Measurements from ENCODE around the gene FBXW8.

DNA sequence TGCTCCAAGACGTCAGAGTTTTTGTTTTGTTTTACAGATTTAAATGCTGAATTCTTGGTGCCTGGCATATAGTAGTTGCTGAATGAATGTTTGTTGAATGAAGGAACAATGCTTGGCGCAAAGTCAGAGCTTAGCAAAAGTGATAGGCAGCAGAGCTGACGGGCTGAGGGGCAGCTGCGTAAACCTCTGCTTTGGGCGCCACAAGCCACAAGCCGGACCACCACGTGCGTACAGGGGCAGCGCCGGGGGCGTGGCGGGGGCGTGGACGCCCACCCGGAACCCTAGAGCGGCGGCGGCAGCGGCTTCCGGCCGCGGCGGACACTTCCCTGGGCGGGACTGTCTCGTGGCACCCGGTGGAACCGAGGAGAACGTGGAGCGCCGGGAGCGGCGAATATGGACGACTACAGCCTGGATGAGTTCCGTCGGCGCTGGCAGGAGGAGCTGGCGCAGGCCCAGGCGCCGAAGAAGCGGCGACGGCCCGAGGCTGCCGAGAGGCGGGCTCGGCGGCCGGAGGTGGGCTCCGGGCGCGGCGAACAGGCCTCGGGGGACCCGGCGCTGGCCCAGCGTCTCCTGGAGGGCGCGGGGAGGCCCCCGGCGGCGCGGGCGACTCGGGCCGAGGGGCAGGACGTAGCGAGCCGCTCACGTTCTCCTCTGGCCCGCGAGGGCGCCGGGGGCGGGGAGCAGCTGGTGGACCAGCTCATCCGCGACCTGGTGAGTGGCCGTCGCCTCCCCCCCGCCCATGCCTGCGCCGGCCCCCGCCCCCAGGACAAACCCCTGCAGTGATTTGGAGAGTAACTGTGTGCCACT, at the start of gene FBXW8:
- TF ChIP-seq, protein P1, sequence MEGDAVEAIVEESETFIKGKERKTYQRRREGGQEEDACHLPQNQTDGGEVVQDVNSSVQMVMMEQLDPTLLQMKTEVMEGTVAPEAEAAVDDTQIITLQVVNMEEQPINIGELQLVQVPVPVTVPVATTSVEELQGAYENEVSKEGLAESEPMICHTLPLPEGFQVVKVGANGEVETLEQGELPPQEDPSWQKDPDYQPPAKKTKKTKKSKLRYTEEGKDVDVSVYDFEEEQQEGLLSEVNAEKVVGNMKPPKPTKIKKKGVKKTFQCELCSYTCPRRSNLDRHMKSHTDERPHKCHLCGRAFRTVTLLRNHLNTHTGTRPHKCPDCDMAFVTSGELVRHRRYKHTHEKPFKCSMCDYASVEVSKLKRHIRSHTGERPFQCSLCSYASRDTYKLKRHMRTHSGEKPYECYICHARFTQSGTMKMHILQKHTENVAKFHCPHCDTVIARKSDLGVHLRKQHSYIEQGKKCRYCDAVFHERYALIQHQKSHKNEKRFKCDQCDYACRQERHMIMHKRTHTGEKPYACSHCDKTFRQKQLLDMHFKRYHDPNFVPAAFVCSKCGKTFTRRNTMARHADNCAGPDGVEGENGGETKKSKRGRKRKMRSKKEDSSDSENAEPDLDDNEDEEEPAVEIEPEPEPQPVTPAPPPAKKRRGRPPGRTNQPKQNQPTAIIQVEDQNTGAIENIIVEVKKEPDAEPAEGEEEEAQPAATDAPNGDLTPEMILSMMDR (conservative IDR thresholded peaks at IDR 0.05) = no peak
- no peak for TF ChIP-seq EZH2 (IDR thresholded peaks at IDR 0.05; ENCODE audit: low read depth)

All from PC-9 (cell line).